ENCODE data around the gene LPP. TPM values are rescaled to one million over a fixed set of nuclear protein-coding genes. Genes with fewer than 3 reads are reported as not detected.

Gene LPP
- total and polyA plus RNA-seq, 8 donors = 8.0 to 885 (median 305) TPM

DNA sequence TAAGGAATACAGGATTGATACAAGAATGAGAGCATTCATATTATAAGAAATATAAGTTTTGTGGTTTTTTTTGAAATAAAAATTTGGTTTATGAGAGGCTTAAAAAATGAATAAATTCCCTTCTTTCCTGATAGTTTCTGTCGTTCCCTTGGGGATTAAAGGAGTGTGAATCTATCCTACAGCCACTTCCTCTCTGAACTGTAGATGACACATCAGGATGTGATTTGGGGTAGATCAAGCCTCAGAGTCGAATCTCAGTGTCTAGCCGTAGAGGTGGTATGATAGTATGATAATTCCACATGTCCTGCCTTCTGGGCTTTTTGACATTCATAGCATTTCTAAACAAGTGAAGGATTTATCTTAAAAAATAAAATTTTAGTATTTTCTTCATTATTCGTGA, 343.1 kb downstream of the LPP start:
- no peak overlapping the region for H3K27ac ChIP-seq
- no peaks in the 10 kb centered on the region for H3K27me3 ChIP-seq
- no peaks in the 10 kb centered on the region for H3K9me3 ChIP-seq
- intact Hi-C loops (cut with DNase I; ENCODE audit: low total_unique reads) = no loop called here
- no peak overlapping the region for H3K4me3 ChIP-seq
- H3K36me3 ChIP-seq = peaks cover 0 to 8% (median 0%) of the 10 kb centered on the region in 4 donors
- no peak for DNase-seq
- 85 to 92% (median 87%) methylated on average over 4 of the region's 4 CpGs for WGBS, 5 donors
- peaks cover 0 to 3% (median under 1%) of the 10 kb centered on the region in 4 donors for H3K4me1 ChIP-seq
- no peak for TF ChIP-seq POLR2A (IDR thresholded peaks at IDR 0.05)
- TF ChIP-seq, protein P1, sequence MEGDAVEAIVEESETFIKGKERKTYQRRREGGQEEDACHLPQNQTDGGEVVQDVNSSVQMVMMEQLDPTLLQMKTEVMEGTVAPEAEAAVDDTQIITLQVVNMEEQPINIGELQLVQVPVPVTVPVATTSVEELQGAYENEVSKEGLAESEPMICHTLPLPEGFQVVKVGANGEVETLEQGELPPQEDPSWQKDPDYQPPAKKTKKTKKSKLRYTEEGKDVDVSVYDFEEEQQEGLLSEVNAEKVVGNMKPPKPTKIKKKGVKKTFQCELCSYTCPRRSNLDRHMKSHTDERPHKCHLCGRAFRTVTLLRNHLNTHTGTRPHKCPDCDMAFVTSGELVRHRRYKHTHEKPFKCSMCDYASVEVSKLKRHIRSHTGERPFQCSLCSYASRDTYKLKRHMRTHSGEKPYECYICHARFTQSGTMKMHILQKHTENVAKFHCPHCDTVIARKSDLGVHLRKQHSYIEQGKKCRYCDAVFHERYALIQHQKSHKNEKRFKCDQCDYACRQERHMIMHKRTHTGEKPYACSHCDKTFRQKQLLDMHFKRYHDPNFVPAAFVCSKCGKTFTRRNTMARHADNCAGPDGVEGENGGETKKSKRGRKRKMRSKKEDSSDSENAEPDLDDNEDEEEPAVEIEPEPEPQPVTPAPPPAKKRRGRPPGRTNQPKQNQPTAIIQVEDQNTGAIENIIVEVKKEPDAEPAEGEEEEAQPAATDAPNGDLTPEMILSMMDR (IDR thresholded peaks at IDR 0.05) = no peak
- no peak for TF ChIP-seq POLR2AphosphoS5 (IDR thresholded peaks at IDR 0.05)
- no peak for TF ChIP-seq EP300 (IDR thresholded peaks at IDR 0.05)

- Histone ChIP-seq H3K27ac (no peak overlapping the region), H3K36me3 (no peaks in the 10 kb centered on the region), H3K9me3 (peaks cover 0 to 16% (median 6%) of the 10 kb centered on the region in 4 donors), H3K4me1 (peaks cover 8 to 27% (median 19%) of the 10 kb centered on the region in 4 donors), H3K27me3 (no peaks in the 10 kb centered on the region), H3K4me3 (no peak overlapping the region)
- intact Hi-C loops (cut with DNase I; ENCODE audit: low total_unique reads) = no loop called here
- TF ChIP-seq, protein P1 (IDR thresholded peaks at IDR 0.05) = no peak
- TF ChIP-seq POLR2A (IDR thresholded peaks at IDR 0.05) (no peak), POLR2AphosphoS5 (IDR thresholded peaks at IDR 0.05) (no peak), EP300 (IDR thresholded peaks at IDR 0.05) (no peak)
- 58 to 94% (median 66%) methylated on average over 3 of the region's 3 CpGs for WGBS, 5 donors
- no peak for DNase-seq
Measured at GRCh38 chr3:188503647-188504046, 349.7 kb downstream of the LPP start.

DNA sequence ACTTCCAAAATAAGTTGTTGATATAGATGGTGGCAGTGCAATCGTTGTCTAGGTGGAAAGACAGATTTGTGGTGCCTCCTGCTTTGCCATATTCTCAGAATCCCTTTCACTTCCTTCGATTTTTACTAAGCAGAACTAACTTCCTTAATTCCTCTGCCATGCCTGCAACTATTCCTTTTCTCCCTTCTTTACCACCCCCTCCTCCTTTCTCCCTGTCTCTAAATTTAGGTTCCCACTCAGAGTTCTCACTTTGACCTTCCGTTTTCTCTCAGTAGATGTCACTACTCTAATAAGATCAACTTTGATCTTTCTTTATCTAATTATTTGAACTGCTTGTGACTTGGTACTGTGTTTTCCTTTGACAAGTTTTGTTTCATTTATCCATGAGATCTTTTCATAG, 351.2 kb downstream of the LPP start:
- no peak overlapping the region for H3K4me3 ChIP-seq
- intact Hi-C loops (cut with DNase I; ENCODE audit: low total_unique reads) = no loop called here
- DNase-seq = no peak
- peaks cover 0 to 16% (median 6%) of the 10 kb centered on the region in 4 donors for H3K9me3 ChIP-seq
- TF ChIP-seq, protein P1 (IDR thresholded peaks at IDR 0.05) = no peak
- no peak for TF ChIP-seq POLR2A (IDR thresholded peaks at IDR 0.05)
- no peak for TF ChIP-seq EP300 (IDR thresholded peaks at IDR 0.05)
- peaks cover 10 to 35% (median 21%) of the 10 kb centered on the region in 4 donors for H3K4me1 ChIP-seq
- H3K27ac ChIP-seq = no peak overlapping the region
- H3K36me3 ChIP-seq = no peaks in the 10 kb centered on the region
- no peaks in the 10 kb centered on the region for H3K27me3 ChIP-seq
- WGBS, 5 donors = 60 to 62% (median 60%) methylated on average over 3 of the region's 3 CpGs

- WGBS, 5 donors = 92 to 96% (median 94%) methylated on average over 2 of the region's 2 CpGs
- no peak overlapping the region for H3K27ac ChIP-seq
- H3K4me1 ChIP-seq = peaks cover 13 to 43% (median 25%) of the 10 kb centered on the region in 4 donors
- TF ChIP-seq EP300 (IDR thresholded peaks at IDR 0.05) = no peak
- TF ChIP-seq POLR2AphosphoS5 (IDR thresholded peaks at IDR 0.05) = no peak
- TF ChIP-seq POLR2A (IDR thresholded peaks at IDR 0.05) = no peak
- TF ChIP-seq, protein P1 (IDR thresholded peaks at IDR 0.05) = no peak
- H3K9me3 ChIP-seq = peaks cover 0 to 16% (median 6%) of the 10 kb centered on the region in 4 donors
- H3K4me3 ChIP-seq = no peak overlapping the region
- no peaks in the 10 kb centered on the region for H3K36me3 ChIP-seq
- DNase-seq = no peak
- intact Hi-C loops (cut with DNase I; ENCODE audit: low total_unique reads) = no loop called here
- no peaks in the 10 kb centered on the region for H3K27me3 ChIP-seq
Measured at GRCh38 chr3:188505911-188506310, 352.0 kb downstream of the LPP start.

All from stomach (tissue), 9 donors.